ENCODE measurements around the gene FANCL.

FANCL gene

DNA sequence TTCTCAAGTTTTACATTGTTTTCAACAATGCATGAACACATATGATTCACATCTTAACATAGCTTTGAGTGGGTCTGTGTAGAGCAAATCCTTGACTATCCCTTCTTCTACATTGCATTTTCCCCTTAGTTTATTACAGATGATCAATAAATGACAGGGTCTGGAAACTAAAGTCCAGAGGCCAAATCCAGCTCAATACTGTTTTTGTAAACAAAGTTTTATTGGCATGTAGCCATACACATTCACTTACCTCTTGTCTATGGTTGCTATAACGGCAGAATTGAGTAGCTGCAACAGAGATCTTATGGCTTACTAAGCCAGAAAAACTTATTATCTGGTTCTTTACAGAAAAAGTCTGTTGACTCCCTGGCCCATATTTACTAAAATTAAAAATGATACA, 12.8 kb downstream of the FANCL start:
- TF ChIP-seq, protein P1, sequence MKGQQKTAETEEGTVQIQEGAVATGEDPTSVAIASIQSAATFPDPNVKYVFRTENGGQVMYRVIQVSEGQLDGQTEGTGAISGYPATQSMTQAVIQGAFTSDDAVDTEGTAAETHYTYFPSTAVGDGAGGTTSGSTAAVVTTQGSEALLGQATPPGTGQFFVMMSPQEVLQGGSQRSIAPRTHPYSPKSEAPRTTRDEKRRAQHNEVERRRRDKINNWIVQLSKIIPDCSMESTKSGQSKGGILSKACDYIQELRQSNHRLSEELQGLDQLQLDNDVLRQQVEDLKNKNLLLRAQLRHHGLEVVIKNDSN (IDR thresholded peaks at IDR 0.05): no peak
- TF ChIP-seq, protein P2, sequence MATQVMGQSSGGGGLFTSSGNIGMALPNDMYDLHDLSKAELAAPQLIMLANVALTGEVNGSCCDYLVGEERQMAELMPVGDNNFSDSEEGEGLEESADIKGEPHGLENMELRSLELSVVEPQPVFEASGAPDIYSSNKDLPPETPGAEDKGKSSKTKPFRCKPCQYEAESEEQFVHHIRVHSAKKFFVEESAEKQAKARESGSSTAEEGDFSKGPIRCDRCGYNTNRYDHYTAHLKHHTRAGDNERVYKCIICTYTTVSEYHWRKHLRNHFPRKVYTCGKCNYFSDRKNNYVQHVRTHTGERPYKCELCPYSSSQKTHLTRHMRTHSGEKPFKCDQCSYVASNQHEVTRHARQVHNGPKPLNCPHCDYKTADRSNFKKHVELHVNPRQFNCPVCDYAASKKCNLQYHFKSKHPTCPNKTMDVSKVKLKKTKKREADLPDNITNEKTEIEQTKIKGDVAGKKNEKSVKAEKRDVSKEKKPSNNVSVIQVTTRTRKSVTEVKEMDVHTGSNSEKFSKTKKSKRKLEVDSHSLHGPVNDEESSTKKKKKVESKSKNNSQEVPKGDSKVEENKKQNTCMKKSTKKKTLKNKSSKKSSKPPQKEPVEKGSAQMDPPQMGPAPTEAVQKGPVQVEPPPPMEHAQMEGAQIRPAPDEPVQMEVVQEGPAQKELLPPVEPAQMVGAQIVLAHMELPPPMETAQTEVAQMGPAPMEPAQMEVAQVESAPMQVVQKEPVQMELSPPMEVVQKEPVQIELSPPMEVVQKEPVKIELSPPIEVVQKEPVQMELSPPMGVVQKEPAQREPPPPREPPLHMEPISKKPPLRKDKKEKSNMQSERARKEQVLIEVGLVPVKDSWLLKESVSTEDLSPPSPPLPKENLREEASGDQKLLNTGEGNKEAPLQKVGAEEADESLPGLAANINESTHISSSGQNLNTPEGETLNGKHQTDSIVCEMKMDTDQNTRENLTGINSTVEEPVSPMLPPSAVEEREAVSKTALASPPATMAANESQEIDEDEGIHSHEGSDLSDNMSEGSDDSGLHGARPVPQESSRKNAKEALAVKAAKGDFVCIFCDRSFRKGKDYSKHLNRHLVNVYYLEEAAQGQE (IDR thresholded peaks at IDR 0.05; ENCODE audit: low read depth): no peak
- TF ChIP-seq CEBPB (IDR thresholded peaks at IDR 0.05): no peak
- TF ChIP-seq EP300 (IDR thresholded peaks at IDR 0.05; ENCODE audit: borderline replicate concordance): no peak
- TF ChIP-seq YY1 (IDR thresholded peaks at IDR 0.05; ENCODE audit: low read depth): no peak
- no peak for TF ChIP-seq TCF12 (IDR thresholded peaks at IDR 0.05; ENCODE audit: low read depth)
- no peak for TF ChIP-seq RAD21 (IDR thresholded peaks at IDR 0.05; ENCODE audit: low read depth)
- TF ChIP-seq EGR1 (IDR thresholded peaks at IDR 0.05): no peak
- no peak for TF ChIP-seq MAX (IDR thresholded peaks at IDR 0.05)
- no peak for TF ChIP-seq TEAD4 (IDR thresholded peaks at IDR 0.05)
- TF ChIP-seq TAF1 (IDR thresholded peaks at IDR 0.05; ENCODE audit: low read depth): no peak

DNA sequence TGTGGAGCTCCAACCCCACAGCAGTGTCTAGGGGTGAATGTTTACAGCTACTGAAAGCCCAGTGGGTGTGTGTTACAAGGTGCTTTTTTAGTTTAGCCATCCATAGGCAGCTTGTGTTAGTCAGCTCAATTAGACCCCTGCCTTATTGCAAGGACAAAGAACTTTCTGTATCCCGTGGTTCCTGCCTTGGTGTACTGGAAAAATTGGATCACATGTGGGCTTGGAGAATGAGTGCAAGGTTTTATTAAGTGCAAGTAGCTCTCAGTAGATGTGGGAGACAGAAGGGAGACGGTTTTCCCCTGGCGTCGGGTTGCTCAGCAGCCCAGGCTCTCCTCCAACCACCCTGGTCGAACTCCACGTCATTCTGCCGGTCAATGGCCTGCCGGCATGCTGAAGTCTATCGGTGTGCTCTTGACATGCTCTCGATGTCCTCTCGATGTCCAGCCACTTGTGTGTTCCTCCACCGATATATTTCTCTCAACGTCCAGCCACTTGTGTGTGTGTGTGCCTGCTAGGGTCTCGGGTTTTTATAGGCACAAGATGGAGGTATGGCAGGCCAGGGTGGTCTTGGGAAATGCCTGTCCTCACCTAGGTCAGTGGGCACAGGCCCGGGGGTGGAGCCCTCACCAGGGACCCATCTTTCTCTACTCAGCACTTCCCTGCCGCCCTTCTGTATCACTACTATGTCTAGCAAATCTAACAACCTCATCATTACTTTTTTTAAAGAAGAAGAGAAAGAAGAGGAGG, 13.8 kb downstream of the FANCL start:
- TF ChIP-seq TAF1 (IDR thresholded peaks at IDR 0.05; ENCODE audit: low read depth) (no peak), EP300 (IDR thresholded peaks at IDR 0.05; ENCODE audit: borderline replicate concordance) (no peak), RAD21 (IDR thresholded peaks at IDR 0.05; ENCODE audit: low read depth) (no peak)

GRCh38 chr2:58221909-58222308, 19.2 kb downstream of the FANCL start:
- TF ChIP-seq CEBPB (IDR thresholded peaks at IDR 0.05): no peak
- TF ChIP-seq ZBTB7A (IDR thresholded peaks at IDR 0.05; ENCODE audit: low read depth): no peak
- no peak for TF ChIP-seq CREB1 (IDR thresholded peaks at IDR 0.05; ENCODE audit: low read depth)
- TF ChIP-seq, protein P1 (IDR thresholded peaks at IDR 0.05): no peak
- no peak for TF ChIP-seq MAX (IDR thresholded peaks at IDR 0.05)
- no peak for TF ChIP-seq NFIC (IDR thresholded peaks at IDR 0.05)
- no peak for TF ChIP-seq RAD21 (IDR thresholded peaks at IDR 0.05; ENCODE audit: low read depth)
- no peak for TF ChIP-seq FOXM1 (IDR thresholded peaks at IDR 0.05; ENCODE audit: borderline replicate concordance, low read depth)
- no peak for TF ChIP-seq EP300 (IDR thresholded peaks at IDR 0.05; ENCODE audit: borderline replicate concordance)

DNA sequence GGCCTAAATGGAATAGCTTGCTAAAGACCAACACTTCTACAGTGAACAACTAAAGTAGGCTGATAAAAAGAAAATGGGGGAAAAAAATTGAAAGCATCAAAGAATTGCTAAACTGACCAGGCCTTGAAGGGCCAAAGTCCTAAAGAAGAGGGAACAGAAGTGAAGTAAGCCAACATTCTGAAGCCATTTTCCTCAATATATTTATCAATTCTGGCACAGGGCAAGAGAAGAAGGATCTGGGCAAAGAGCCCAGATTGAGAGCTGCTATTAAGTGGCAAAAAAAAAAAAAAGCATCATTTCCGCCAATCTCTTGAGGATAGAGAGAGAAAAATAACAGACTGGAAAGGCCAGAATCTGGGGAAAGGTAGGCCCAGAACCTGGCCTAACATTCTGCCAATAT, 25.7 kb downstream of the FANCL start:
- TF ChIP-seq EGR1 (IDR thresholded peaks at IDR 0.05) (no peak), MAX (IDR thresholded peaks at IDR 0.05) (no peak), YY1 (IDR thresholded peaks at IDR 0.05; ENCODE audit: low read depth) (no peak), ZBTB7A (IDR thresholded peaks at IDR 0.05; ENCODE audit: low read depth) (no peak), EP300 (IDR thresholded peaks at IDR 0.05; ENCODE audit: borderline replicate concordance) (no peak), TCF12 (IDR thresholded peaks at IDR 0.05; ENCODE audit: low read depth) (no peak), RAD21 (IDR thresholded peaks at IDR 0.05; ENCODE audit: low read depth) (no peak), TAF1 (IDR thresholded peaks at IDR 0.05; ENCODE audit: low read depth) (no peak), TEAD4 (IDR thresholded peaks at IDR 0.05) (no peak), CREB1 (IDR thresholded peaks at IDR 0.05; ENCODE audit: low read depth) (no peak), FOXM1 (IDR thresholded peaks at IDR 0.05; ENCODE audit: borderline replicate concordance, low read depth) (no peak), NFIC (IDR thresholded peaks at IDR 0.05) (no peak), CEBPB (IDR thresholded peaks at IDR 0.05) (no peak)
- TF ChIP-seq, protein P1 (IDR thresholded peaks at IDR 0.05): no peak
- TF ChIP-seq, protein P2 (IDR thresholded peaks at IDR 0.05; ENCODE audit: low read depth): no peak

DNA sequence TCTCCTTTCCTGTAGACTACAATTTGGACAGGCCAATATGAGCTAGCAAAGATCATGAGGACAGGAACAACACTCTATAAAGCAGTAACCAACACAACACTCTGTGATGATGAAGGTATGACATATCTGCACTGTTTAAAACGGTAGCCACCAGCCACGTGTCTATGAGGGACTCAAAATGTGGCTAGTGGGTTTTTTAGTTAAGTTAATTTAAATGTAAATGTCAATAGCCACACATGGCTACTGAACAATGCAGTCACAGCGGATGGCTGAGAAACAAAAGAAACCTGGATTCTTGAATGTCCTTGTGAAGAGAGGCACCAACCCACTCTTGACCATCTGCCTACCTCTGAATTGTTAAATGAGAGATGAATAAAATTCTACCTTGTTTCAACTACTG, 33.9 kb downstream of the FANCL start:
- no peak for TF ChIP-seq EP300 (IDR thresholded peaks at IDR 0.05; ENCODE audit: borderline replicate concordance)
- no peak for TF ChIP-seq ZBTB7A (IDR thresholded peaks at IDR 0.05; ENCODE audit: low read depth)
- TF ChIP-seq, protein P1 (IDR thresholded peaks at IDR 0.05): no peak
- TF ChIP-seq YY1 (IDR thresholded peaks at IDR 0.05; ENCODE audit: low read depth): no peak
- TF ChIP-seq MAX (IDR thresholded peaks at IDR 0.05): no peak
- TF ChIP-seq FOXM1 (IDR thresholded peaks at IDR 0.05; ENCODE audit: borderline replicate concordance, low read depth): no peak
- TF ChIP-seq CREB1 (IDR thresholded peaks at IDR 0.05; ENCODE audit: low read depth): no peak
- TF ChIP-seq EGR1 (IDR thresholded peaks at IDR 0.05): no peak
- no peak for TF ChIP-seq CEBPB (IDR thresholded peaks at IDR 0.05)
- no peak for TF ChIP-seq NFIC (IDR thresholded peaks at IDR 0.05)
- TF ChIP-seq, protein P2 (IDR thresholded peaks at IDR 0.05; ENCODE audit: low read depth): no peak
- no peak for TF ChIP-seq TEAD4 (IDR thresholded peaks at IDR 0.05)
- no peak for TF ChIP-seq TAF1 (IDR thresholded peaks at IDR 0.05; ENCODE audit: low read depth)
- no peak for TF ChIP-seq RAD21 (IDR thresholded peaks at IDR 0.05; ENCODE audit: low read depth)
- TF ChIP-seq TCF12 (IDR thresholded peaks at IDR 0.05; ENCODE audit: low read depth): no peak

Measured in Ishikawa (cell line).